ENCODE results near the gene TCFL5. TPM values are rescaled to one million over a fixed set of nuclear protein-coding genes. Genes with fewer than 3 reads are reported as not detected.

Gene TCFL5
- total RNA-seq, 4 donors from 2014 or later: 12.3 to 29.7 (median 18.8) TPM

- intact Hi-C loops (cut with DNase I): no loop called here
- Histone ChIP-seq H3K4me3 (peak overlapping the region in 2 of 4 donors; percentile 58 to 67), H3K27ac (replicated peaks in 1 of 4) (peak overlapping the region in 2 of 4 donors; percentile 87 to 88), H3K9me3 (no peaks in the 10 kb centered on the region), H3K4me1 (peaks cover 25 to 39% (median 26%) of the 10 kb centered on the region in 4 donors), H3K36me3 (peaks cover 0 to 6% (median 0%) of the 10 kb centered on the region in 4 donors), H3K27me3 (peaks cover 0 to 26% (median under 1%) of the 10 kb centered on the region in 4 donors)
- 74% methylated on average over 9 of the region's 38 CpGs for WGBS
- no peak for DNase-seq (ENCODE audit: extremely low spot score)
- TF ChIP-seq POLR2AphosphoS5 (IDR thresholded peaks at IDR 0.05) (no peak), POLR2A (IDR thresholded peaks at IDR 0.05; ENCODE audit: low read depth) (no peak), EP300 (IDR thresholded peaks at IDR 0.05) (no peak), CTCF (IDR thresholded peaks at IDR 0.05) (no peak)
These were observed 37.7 kb downstream of the TCFL5 start for GRCh38 chr20:62823688-62824475.

GRCh38 chr20:62822788-62823651 is 38.6 kb downstream of the TCFL5 start:
- Histone ChIP-seq H3K27me3 (peaks cover 0 to 35% (median 4%) of the 10 kb centered on the region in 4 donors), H3K27ac (replicated peaks in 1 of 4) (no peak overlapping the region), H3K4me3 (no peak overlapping the region), H3K36me3 (peaks cover 0 to 6% (median 0%) of the 10 kb centered on the region in 4 donors), H3K4me1 (peaks cover 34 to 48% (median 35%) of the 10 kb centered on the region in 4 donors), H3K9me3 (no peaks in the 10 kb centered on the region)
- intact Hi-C loops (cut with DNase I): no loop called here
- no peak for DNase-seq (ENCODE audit: extremely low spot score)
- TF ChIP-seq CTCF (IDR thresholded peaks at IDR 0.05): peak in 1 of 3 experiments; percentile 21
- TF ChIP-seq POLR2A (IDR thresholded peaks at IDR 0.05; ENCODE audit: low read depth): no peak
- no peak for TF ChIP-seq EP300 (IDR thresholded peaks at IDR 0.05)
- 86% methylated on average over 17 of the region's 24 CpGs for WGBS

- Histone ChIP-seq H3K4me3 (no peak overlapping the region), H3K36me3 (peaks cover 0 to 1% (median 0%) of the 10 kb centered on the region in 4 donors), H3K4me1 (peaks cover 37 to 55% (median 42%) of the 10 kb centered on the region in 4 donors), H3K27me3 (peaks cover 0 to 42% (median 10%) of the 10 kb centered on the region in 4 donors), H3K27ac (replicated peaks in 1 of 4) (no peak overlapping the region), H3K9me3 (no peaks in the 10 kb centered on the region)
- WGBS: 100% methylated on average over 4 of the region's 7 CpGs
- TF ChIP-seq POLR2AphosphoS5 (IDR thresholded peaks at IDR 0.05) (no peak), EP300 (IDR thresholded peaks at IDR 0.05) (no peak), POLR2A (IDR thresholded peaks at IDR 0.05; ENCODE audit: low read depth) (no peak), CTCF (IDR thresholded peaks at IDR 0.05) (no peak)
- no peak for DNase-seq (ENCODE audit: extremely low spot score)
- intact Hi-C loops (cut with DNase I): no loop called here
These were observed 39.3 kb downstream of the TCFL5 start for GRCh38 chr20:62822239-62822787.

GRCh38 chr20:62821726-62822210 is 39.9 kb downstream of the TCFL5 start:
- H3K27ac ChIP-seq (replicated peaks in 1 of 4): no peak overlapping the region
- DNase-seq (ENCODE audit: extremely low spot score): no peak
- no peaks in the 10 kb centered on the region for H3K36me3 ChIP-seq
- peaks cover 0 to 48% (median 14%) of the 10 kb centered on the region in 4 donors for H3K27me3 ChIP-seq
- intact Hi-C loops (cut with DNase I): no loop called here
- no peak overlapping the region for H3K4me3 ChIP-seq
- H3K4me1 ChIP-seq: peaks cover 39 to 60% (median 47%) of the 10 kb centered on the region in 4 donors
- no peaks in the 10 kb centered on the region for H3K9me3 ChIP-seq
- WGBS: 75% methylated on average over 5 of the region's 12 CpGs
- TF ChIP-seq CTCF (IDR thresholded peaks at IDR 0.05): no peak
- TF ChIP-seq POLR2A (IDR thresholded peaks at IDR 0.05; ENCODE audit: low read depth): no peak
- TF ChIP-seq POLR2AphosphoS5 (IDR thresholded peaks at IDR 0.05): no peak
- TF ChIP-seq EP300 (IDR thresholded peaks at IDR 0.05): no peak
